ENCODE measurements around the gene HOATZ. TPM values are rescaled to one million over a fixed set of nuclear protein-coding genes. Genes with fewer than 3 reads are reported as not detected.

Gene HOATZ
- total RNA-seq, 1 donor from 2014 or later, result 15.0 TPM

DNA sequence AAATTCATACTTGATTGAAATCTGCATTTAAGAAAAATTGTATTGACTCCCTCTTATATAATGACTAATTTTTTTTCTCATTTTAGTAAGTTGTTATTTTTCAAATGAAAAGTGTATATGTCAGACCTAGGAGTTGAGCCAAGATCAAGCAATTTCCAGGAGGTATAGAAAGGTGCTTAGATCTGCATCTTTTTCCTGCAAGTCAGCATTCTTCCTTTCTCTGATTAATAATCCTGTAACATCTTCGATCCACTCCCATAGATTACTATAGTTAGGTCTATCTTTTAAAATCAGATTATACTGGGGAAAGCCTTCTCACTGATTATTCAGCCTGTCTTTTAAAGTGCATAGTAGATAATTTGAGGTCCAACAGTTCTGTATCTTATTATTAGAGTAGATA, 12.7 kb downstream of the HOATZ start:
- TF ChIP-seq, protein P1, sequence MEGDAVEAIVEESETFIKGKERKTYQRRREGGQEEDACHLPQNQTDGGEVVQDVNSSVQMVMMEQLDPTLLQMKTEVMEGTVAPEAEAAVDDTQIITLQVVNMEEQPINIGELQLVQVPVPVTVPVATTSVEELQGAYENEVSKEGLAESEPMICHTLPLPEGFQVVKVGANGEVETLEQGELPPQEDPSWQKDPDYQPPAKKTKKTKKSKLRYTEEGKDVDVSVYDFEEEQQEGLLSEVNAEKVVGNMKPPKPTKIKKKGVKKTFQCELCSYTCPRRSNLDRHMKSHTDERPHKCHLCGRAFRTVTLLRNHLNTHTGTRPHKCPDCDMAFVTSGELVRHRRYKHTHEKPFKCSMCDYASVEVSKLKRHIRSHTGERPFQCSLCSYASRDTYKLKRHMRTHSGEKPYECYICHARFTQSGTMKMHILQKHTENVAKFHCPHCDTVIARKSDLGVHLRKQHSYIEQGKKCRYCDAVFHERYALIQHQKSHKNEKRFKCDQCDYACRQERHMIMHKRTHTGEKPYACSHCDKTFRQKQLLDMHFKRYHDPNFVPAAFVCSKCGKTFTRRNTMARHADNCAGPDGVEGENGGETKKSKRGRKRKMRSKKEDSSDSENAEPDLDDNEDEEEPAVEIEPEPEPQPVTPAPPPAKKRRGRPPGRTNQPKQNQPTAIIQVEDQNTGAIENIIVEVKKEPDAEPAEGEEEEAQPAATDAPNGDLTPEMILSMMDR (IDR thresholded peaks at IDR 0.05), result no peak
- H3K4me3 ChIP-seq, result no peak overlapping the region
- H3K9me3 ChIP-seq, result no peaks in the 10 kb centered on the region
- H3K4me1 ChIP-seq, result no peaks in the 10 kb centered on the region
- intact Hi-C loops (cut with DNase I), result no loop called here
- H3K36me3 ChIP-seq, result no peaks in the 10 kb centered on the region
- H3K27ac ChIP-seq, result no peak overlapping the region
- DNase-seq (no peak), ATAC-seq (no peak)
- H3K27me3 ChIP-seq (ENCODE audit: low read depth), result no peaks in the 10 kb centered on the region

DNA sequence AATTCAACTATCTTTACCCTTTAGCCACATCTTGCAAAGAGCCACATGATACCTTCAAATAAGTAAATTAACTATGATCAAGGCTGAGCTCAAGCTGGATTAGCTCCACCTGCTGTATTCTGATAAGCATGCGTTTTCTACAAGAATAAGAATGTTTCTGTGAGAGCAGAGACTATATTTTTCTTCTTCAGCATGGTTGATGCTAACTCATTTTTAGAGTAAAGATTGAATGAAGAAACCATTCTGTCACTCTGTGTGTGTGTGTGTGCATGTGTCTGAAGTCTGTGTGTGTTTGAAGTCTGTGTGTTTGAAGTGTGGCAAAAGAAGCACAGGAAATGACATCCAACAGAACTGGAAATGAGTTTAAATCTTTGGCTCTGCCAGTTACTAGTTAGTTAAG, 14.0 kb downstream of the HOATZ start:
- Histone ChIP-seq H3K27me3 (ENCODE audit: low read depth) (no peaks in the 10 kb centered on the region), H3K27ac (no peak overlapping the region), H3K4me1 (no peaks in the 10 kb centered on the region), H3K9me3 (no peaks in the 10 kb centered on the region), H3K4me3 (no peak overlapping the region), H3K36me3 (no peaks in the 10 kb centered on the region)
- TF ChIP-seq, protein P1 (IDR thresholded peaks at IDR 0.05), result no peak
- intact Hi-C loops (cut with DNase I), result no loop called here
- DNase-seq (no peak), ATAC-seq (no peak)

DNA sequence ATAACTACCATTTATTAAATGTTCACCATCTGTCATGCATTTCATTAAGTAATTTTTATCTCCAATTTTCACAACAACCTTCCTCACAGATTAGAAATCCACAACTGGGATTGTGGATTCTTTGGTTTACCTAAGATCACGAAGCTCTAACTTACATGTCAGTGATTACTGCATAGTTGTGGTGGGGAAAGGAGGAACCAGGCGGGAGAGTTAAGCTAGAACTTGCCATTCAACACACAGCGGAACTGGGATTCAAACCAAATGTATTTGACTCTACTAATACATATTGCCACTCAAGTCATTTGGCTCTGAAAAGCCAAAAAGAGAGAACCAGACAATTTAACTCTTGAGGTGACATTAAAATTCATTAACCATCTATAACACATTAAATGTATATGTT, 15.5 kb downstream of the HOATZ start:
- DNase-seq (no peak), ATAC-seq (no peak)
- Histone ChIP-seq H3K4me3 (no peak overlapping the region), H3K27ac (no peak overlapping the region), H3K27me3 (ENCODE audit: low read depth) (no peaks in the 10 kb centered on the region), H3K9me3 (no peaks in the 10 kb centered on the region), H3K4me1 (no peaks in the 10 kb centered on the region), H3K36me3 (no peaks in the 10 kb centered on the region)
- TF ChIP-seq, protein P1 (IDR thresholded peaks at IDR 0.05), result no peak
- intact Hi-C loops (cut with DNase I), result no loop called here

DNA sequence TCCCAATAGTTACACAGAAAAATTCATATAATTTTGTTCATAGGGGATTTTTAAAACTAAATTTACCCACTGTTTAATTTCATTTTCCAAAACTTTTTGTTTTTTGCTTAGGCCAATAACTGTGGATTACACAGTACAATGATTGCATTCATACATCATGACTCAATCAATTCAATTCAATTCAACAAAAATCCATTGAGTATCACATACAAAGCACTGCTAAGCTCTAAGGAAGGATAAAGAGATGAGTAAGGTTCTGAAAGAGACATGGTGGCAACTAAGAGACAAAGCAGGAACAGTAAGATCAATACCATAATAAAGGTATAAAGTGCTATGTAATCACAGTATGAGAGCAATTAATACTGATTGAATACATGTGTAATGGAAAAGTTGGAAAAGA, 16.6 kb downstream of the HOATZ start:
- intact Hi-C loops (cut with DNase I), result no loop called here
- H3K36me3 ChIP-seq, result no peaks in the 10 kb centered on the region
- H3K4me1 ChIP-seq, result no peaks in the 10 kb centered on the region
- no peak overlapping the region for H3K27ac ChIP-seq
- DNase-seq (no peak), ATAC-seq (no peak)
- H3K9me3 ChIP-seq, result no peaks in the 10 kb centered on the region
- H3K4me3 ChIP-seq, result no peak overlapping the region
- H3K27me3 ChIP-seq (ENCODE audit: low read depth), result no peaks in the 10 kb centered on the region
- TF ChIP-seq, protein P1 (IDR thresholded peaks at IDR 0.05), result no peak

DNA sequence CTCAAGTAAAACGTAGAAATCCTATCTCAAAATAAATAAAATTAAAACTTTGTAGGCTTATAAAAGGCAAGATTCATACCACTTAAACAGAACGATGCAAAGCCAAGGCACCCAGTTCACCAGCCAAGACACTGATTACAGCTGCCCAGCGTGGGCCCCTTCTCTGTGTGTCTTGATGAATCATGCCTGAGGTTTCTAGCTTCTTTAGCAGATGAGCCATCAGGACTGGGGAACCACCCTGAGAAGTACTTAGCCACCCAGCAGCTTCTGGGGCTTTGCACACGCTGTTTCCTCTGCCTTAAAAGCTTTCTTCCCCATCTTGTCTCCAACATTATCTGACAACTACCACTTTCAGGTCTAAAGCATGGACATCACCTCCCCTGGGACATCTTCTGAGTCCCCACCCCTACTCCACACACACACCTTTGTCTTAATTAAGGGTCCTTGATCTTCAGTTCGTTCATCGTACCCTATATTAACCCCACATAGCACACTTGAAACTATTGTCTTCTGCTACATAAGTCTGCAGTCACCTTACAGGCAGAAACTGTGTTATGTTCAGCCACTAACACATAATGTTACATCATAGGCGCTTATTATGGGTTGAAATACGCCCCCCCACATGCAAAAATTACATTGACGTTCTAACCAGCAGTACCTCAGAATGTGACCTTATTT, 17.2 kb downstream of the HOATZ start:
- intact Hi-C loops (cut with DNase I), result no loop called here
- no peak for ATAC-seq

More for the DNA sequence above, 17.2 kb downstream of the HOATZ start:
- Histone ChIP-seq H3K9me3 (no peaks in the 10 kb centered on the region), H3K27ac (no peak overlapping the region), H3K27me3 (ENCODE audit: low read depth) (no peaks in the 10 kb centered on the region), H3K4me1 (no peaks in the 10 kb centered on the region), H3K36me3 (no peaks in the 10 kb centered on the region), H3K4me3 (no peak overlapping the region)
- TF ChIP-seq, protein P1 (IDR thresholded peaks at IDR 0.05), result no peak
- no peak for DNase-seq

All from lower lobe of right lung (tissue), 2 donors.